K562 (cell line): ENCODE results near the gene CCN6. TPM values are rescaled to one million over a fixed set of nuclear protein-coding genes. Genes with fewer than 3 reads are reported as not detected.

Source experiments
- BACH1 ChIP-seq: fragments of 200-800 bp; sonication (Bioruptor generic); IDR thresholded peaks from 2 replicates; pipeline ENCODE4 v1.6.1; 2016; ENCODE audit warnings: missing genetic modification characterization, missing compliant biosample characterization
- CREB1 ChIP-seq, 2 experiments: sonication (generic) in 1 of 2; formaldehyde crosslinking in 1 of 2; IDR thresholded peaks; 2 replicates each; pipeline versions ENCODE4 v1.6.1 to v1.8.0; 2012 to 2022; ENCODE audit warnings: inconsistent platforms in 1 of 2, mild to moderate bottlenecking in 1 of 2, missing genetic modification reagents in 1 of 2, moderate library complexity in 1 of 2
- EP300 ChIP-seq: IDR thresholded peaks from 2 replicates; pipeline ENCODE4 v1.6.1; 2012; ENCODE audit warnings: low read length, improper control_type of control experiment
- ETV1 ChIP-seq: fragments of 450-650 bp; conservative IDR thresholded peaks from 2 replicates; pipeline ENCODE4 v1.6.1; 2016; ENCODE audit warnings: missing genetic modification characterization, control low read depth, low read depth, missing compliant biosample characterization
- ETV5 ChIP-seq: sonication (generic); formaldehyde crosslinking; IDR thresholded peaks from 2 replicates; pipeline ENCODE4 v1.4.0; 2020; ENCODE audit warnings: low read depth, mild to moderate bottlenecking, missing genetic modification reagents
- GABPB1 ChIP-seq: sonication (generic); formaldehyde crosslinking; IDR thresholded peaks from 2 replicates; pipeline ENCODE4 v1.8.0; 2022; ENCODE audit warnings: mild to moderate bottlenecking, missing genetic modification reagents
- HMBOX1 ChIP-seq: sonication (generic); IDR thresholded peaks from 2 replicates; pipeline ENCODE4 v1.6.1; 2016
- MAZ ChIP-seq, 2 experiments: fragments of 450-650 bp in 1 of 2; sonication (generic) in 1 of 2; formaldehyde crosslinking; IDR thresholded peaks in 1 of 2; conservative IDR thresholded peaks in 1 of 2; 2 replicates each; pipeline versions ENCODE4 v1.4.0 to v1.5.0; 2020; ENCODE audit warnings: mild to moderate bottlenecking in 1 of 2, missing genetic modification reagents in 1 of 2
- PHF8 ChIP-seq: fragments of 200-600 bp; sonication (generic); IDR thresholded peaks from 2 replicates; pipeline ENCODE4 v1.6.1; 2012; ENCODE audit warnings: mixed run types, mild to moderate bottlenecking, inconsistent platforms, low read length, moderate library complexity, borderline replicate concordance
- SMAD4 ChIP-seq: fragments of 250-450 bp; sonication (Bioruptor Pico); conservative IDR thresholded peaks from 2 replicates; pipeline ENCODE4 v1.8.0; 2021; ENCODE audit warnings: inconsistent platforms, mild to moderate bottlenecking, moderate library complexity
- SNAPC5 ChIP-seq: fragments of 250-450 bp; sonication (Bioruptor Pico); IDR thresholded peaks from 2 replicates; pipeline ENCODE4 v1.8.0; 2021; ENCODE audit warnings: moderate library complexity, mild to moderate bottlenecking, inconsistent platforms
- STAG1 ChIP-seq: sonication (generic); formaldehyde crosslinking; IDR thresholded peaks from 2 replicates; pipeline ENCODE4 v1.5.0; 2020; ENCODE audit warnings: missing genetic modification reagents, borderline replicate concordance
- ZNF57 ChIP-seq: fragments of 450-650 bp; formaldehyde crosslinking; IDR thresholded peaks from 2 replicates; pipeline ENCODE4 v1.4.0; 2020; ENCODE audit warnings: mild to moderate bottlenecking, moderate library complexity
- ZNF589 ChIP-seq: fragments of 200-800 bp; sonication (Bioruptor generic); IDR thresholded peaks from 2 replicates; pipeline ENCODE4 v1.6.1; 2016; ENCODE audit warnings: low read depth, missing genetic modification characterization, missing compliant biosample characterization
- ZNF766 ChIP-seq: fragments of 200-800 bp; sonication (Bioruptor generic); conservative IDR thresholded peaks from 2 replicates; pipeline ENCODE4 v1.6.1; 2016; ENCODE audit warnings: missing genetic modification characterization, missing compliant biosample characterization
- polyA plus RNA-seq, 8 experiments: library from polyadenylated mRNA; depleted of rRNA in 4 of 8; stranded (reverse) in 5 of 8; unstranded in 3 of 8; fragments of >200 nt; fragmentation: Nextera tagmentation in 2 of 8; fragmentation: Illumina TruSeq in 1 of 8; extraction: Ambion mirVana in 2 of 8; extraction: Trizol in 1 of 8; gene quantifications; 2 replicates each; pipeline versions ENCODE4 v1.2.1 to v1.2.3, GENCODE V29; 2011 to 2014; ENCODE audit warnings: inconsistent platforms in 1 of 8, missing spikeins in 1 of 8
- total RNA-seq, 7 experiments: library from RNA; depleted of rRNA in 6 of 7; stranded (reverse); fragments of >200 nt in 6 of 7; fragmentation: Illumina TruSeq in 2 of 7; extraction: Trizol in 2 of 7; gene quantifications; 2 replicates each; pipeline versions ENCODE4 v1.2.1 to v1.2.3, GENCODE V29; 2011 to 2021; ENCODE audit warnings: low replicate concordance in 1 of 7
- TF ChIP-seq, protein P1 (sequence below), 2 experiments: fragments of 450-650 bp; formaldehyde crosslinking in 1 of 2; IDR thresholded peaks; 2 replicates each; pipeline versions ENCODE4 v1.4.0 to v1.6.1; 2014 to 2020; ENCODE audit warnings: mild to moderate bottlenecking in 2 of 2, borderline replicate concordance in 1 of 2, low read depth in 1 of 2

Gene CCN6
- total and polyA plus RNA-seq, 9 of the 15 experiments (the other 6 are each of a cell fraction or from before 2014, with no cell fraction given): 0.04 to 0.62 (median 0.21) TPM; not detected in 2

DNA sequence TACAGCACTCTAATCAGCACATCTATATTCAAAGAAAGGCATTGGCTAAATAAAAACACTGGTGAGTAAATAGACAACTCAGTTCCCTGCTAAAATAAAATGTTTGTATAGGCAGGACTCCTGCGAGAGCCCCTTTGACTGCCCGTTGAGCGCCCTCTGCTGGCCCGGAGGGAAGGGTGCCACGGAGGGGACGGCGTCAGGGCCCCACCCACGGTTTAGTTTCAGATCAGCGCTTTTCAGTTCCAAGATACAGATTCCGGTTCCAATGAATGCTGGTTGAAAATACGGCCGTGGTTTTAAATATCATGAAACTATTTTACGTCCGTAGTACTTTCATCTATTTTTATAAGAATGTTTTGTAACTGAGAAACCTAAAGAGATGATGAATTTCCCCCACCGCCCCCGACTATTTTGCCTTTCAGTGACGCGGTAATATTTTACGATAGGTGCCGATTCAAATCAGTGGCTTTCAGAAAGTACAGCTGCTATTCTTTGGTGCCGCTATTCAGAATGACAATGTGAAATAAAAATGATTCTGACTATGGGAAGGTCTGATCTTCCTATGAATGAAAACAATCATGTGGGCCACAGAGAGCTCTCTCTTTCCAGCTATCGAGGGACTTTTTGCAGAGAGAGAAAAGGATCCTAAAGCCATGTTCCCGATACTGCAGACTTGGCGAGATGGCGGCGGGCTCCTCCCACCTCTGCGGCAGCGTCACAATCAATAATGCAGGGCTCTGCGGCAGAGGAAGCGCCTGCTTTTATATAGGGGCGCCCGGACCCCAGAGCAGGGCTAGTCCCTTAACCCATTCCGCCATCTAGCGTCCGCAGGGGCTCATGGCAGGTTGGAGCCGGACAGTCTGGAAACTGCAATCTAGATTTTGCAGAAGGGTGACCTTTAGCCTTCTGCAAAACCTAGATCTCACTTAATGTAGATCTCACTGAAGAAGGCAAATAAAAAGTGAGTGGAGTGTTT, 10.6 kb upstream of the CCN6 start (continued):
- TF ChIP-seq HMBOX1: no peak
- peak; percentile 17; the same call in 1 of the 2 replicates for TF ChIP-seq PHF8
- TF ChIP-seq ZNF589: no peak
- TF ChIP-seq STAG1 (CRISPR knock-in tag): peak; percentile 74; the same call in 1 of the 2 replicates
- TF ChIP-seq SNAPC5 (CRISPR knock-in tag): no peak
- TF ChIP-seq ZNF57 (CRISPR knock-in tag): no peak
- peak; percentile 31; the same call in 1 of the 2 replicates for TF ChIP-seq ETV1 (tag)
- peak in 1 of 2 experiments; percentile 77; a peak in 2 of 4 replicates for TF ChIP-seq MAZ (CRISPR knock-in tag; conservative IDR thresholded peaks at IDR 0.05 in 1 of 2, IDR thresholded peaks at IDR 0.05 in 1 of 2)
- TF ChIP-seq GABPB1: 0 out of 2 replicates have a peak, but pooled peaks have one; percentile 28
- TF ChIP-seq, protein P1, sequence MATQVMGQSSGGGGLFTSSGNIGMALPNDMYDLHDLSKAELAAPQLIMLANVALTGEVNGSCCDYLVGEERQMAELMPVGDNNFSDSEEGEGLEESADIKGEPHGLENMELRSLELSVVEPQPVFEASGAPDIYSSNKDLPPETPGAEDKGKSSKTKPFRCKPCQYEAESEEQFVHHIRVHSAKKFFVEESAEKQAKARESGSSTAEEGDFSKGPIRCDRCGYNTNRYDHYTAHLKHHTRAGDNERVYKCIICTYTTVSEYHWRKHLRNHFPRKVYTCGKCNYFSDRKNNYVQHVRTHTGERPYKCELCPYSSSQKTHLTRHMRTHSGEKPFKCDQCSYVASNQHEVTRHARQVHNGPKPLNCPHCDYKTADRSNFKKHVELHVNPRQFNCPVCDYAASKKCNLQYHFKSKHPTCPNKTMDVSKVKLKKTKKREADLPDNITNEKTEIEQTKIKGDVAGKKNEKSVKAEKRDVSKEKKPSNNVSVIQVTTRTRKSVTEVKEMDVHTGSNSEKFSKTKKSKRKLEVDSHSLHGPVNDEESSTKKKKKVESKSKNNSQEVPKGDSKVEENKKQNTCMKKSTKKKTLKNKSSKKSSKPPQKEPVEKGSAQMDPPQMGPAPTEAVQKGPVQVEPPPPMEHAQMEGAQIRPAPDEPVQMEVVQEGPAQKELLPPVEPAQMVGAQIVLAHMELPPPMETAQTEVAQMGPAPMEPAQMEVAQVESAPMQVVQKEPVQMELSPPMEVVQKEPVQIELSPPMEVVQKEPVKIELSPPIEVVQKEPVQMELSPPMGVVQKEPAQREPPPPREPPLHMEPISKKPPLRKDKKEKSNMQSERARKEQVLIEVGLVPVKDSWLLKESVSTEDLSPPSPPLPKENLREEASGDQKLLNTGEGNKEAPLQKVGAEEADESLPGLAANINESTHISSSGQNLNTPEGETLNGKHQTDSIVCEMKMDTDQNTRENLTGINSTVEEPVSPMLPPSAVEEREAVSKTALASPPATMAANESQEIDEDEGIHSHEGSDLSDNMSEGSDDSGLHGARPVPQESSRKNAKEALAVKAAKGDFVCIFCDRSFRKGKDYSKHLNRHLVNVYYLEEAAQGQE (IDR thresholded peaks at IDR 0.05; ENCODE audit: borderline replicate concordance): peak; percentile 60; the same call in 1 of the 2 replicates
- TF ChIP-seq, protein P1 (CRISPR knock-in tag; IDR thresholded peaks at IDR 0.05; ENCODE audit: low read depth): no peak
- TF ChIP-seq ZNF766: peak; percentile 49; the same call in 1 of the 2 replicates
- TF ChIP-seq BACH1 (tag): no peak
- peak; percentile 56 for TF ChIP-seq EP300
- TF ChIP-seq CREB1 (IDR thresholded peaks at IDR 0.05): 0 out of 2 replicates have a peak, but pooled peaks have one; percentile 24
- TF ChIP-seq CREB1 (CRISPR knock-in tag; IDR thresholded peaks at IDR 0.05): peak; percentile 35; the same call in 1 of the 2 replicates
- TF ChIP-seq SMAD4: peak; percentile 89
- 0 out of 2 replicates have a peak, but pooled peaks have one; percentile 40 for TF ChIP-seq ETV5 (CRISPR knock-in tag)
